ENCODE measurements around the gene ZHX3. TPM values are rescaled to one million over a fixed set of nuclear protein-coding genes. Genes with fewer than 3 reads are reported as not detected.

Gene ZHX3
- total and polyA plus RNA-seq, 9 of the 15 experiments (the other 6 are each of a cell fraction or from before 2014, with no cell fraction given): 0.80 to 14.6 (median 4.9) TPM

DNA sequence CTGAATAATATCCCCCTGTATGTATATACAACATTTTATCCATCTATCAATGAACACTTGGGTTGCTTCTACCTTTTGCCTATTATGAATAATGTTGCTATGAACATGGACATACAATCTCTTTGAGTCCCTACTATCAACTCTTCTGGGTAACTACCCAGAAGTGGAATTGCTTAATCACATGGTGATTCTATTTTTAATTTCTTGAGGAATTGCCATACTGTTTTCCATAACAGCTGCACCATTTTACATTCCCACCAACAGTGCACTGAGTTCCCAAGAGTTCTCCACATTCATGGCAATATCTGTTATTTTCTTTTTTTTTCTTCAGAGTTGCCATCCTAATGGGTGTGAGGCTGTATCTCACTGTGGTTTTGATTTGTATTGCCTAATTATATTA lies 88.3 kb downstream of the ZHX3 start:
- no peak overlapping the region for H3K4me2 ChIP-seq (ENCODE audit: insufficient read depth, low read length)
- H3K4me1 ChIP-seq (replicated peaks in 1 of 2; ENCODE audit: control insufficient read depth in 2 of 2, insufficient read depth in 2 of 2, low read length in 2 of 2): peaks cover 3 to 4% of the 10 kb centered on the region in 2 experiments; a peak in 4 of 5 replicates
- no peaks in the 10 kb centered on the region for H3K9me1 ChIP-seq (ENCODE audit: control insufficient read depth, insufficient read depth, low read length)
- FAIRE-seq: no peak
- ATAC-seq: no peak
- CTCF ChIA-PET (ENCODE audit: low intra/inter-chr PET ratio): no interaction called here
- POLR2A ChIA-PET: no interaction called here
- no peaks in the 10 kb centered on the region for H3K9me3 ChIP-seq (replicated peaks; ENCODE audit: control insufficient read depth, insufficient read depth, low read depth, low read length)
- H3K79me2 ChIP-seq (ENCODE audit: control insufficient read depth, insufficient read depth, low read length): no peaks in the 10 kb centered on the region
- H3K27ac ChIP-seq (ENCODE audit: extremely low read depth, low read depth, low read length): no peak overlapping the region
- no peak overlapping the region for H3K4me3 ChIP-seq
- H3K9ac ChIP-seq (ENCODE audit: insufficient read depth in 1 of 2, low read depth in 2 of 2, low read length in 2 of 2): no peak overlapping the region
- no peaks in the 10 kb centered on the region for H3K36me3 ChIP-seq (ENCODE audit: control insufficient read depth, insufficient read depth, low read length)
- in situ Hi-C loops (cut with MboI): no loop called here
- DNase-seq (ENCODE audit: extremely low read depth in 1 of 4, low spot score in 3 of 4): no peak
- H4K20me1 ChIP-seq (replicated peaks; ENCODE audit: control insufficient read depth, insufficient read depth, low read length): 0 out of 2 replicates have a peak, but pooled peaks cover 3% of the 10 kb centered on the region
- TF ChIP-seq KAT7 (CRISPR knock-in tag; IDR thresholded peaks at IDR 0.05; ENCODE audit: borderline replicate concordance): no peak
- no peak for TF ChIP-seq ZNF780A (CRISPR knock-in tag; IDR thresholded peaks at IDR 0.05)
- TF ChIP-seq THRAP3 (IDR thresholded peaks at IDR 0.05; ENCODE audit: borderline replicate concordance): no peak
- TF ChIP-seq, protein P1, sequence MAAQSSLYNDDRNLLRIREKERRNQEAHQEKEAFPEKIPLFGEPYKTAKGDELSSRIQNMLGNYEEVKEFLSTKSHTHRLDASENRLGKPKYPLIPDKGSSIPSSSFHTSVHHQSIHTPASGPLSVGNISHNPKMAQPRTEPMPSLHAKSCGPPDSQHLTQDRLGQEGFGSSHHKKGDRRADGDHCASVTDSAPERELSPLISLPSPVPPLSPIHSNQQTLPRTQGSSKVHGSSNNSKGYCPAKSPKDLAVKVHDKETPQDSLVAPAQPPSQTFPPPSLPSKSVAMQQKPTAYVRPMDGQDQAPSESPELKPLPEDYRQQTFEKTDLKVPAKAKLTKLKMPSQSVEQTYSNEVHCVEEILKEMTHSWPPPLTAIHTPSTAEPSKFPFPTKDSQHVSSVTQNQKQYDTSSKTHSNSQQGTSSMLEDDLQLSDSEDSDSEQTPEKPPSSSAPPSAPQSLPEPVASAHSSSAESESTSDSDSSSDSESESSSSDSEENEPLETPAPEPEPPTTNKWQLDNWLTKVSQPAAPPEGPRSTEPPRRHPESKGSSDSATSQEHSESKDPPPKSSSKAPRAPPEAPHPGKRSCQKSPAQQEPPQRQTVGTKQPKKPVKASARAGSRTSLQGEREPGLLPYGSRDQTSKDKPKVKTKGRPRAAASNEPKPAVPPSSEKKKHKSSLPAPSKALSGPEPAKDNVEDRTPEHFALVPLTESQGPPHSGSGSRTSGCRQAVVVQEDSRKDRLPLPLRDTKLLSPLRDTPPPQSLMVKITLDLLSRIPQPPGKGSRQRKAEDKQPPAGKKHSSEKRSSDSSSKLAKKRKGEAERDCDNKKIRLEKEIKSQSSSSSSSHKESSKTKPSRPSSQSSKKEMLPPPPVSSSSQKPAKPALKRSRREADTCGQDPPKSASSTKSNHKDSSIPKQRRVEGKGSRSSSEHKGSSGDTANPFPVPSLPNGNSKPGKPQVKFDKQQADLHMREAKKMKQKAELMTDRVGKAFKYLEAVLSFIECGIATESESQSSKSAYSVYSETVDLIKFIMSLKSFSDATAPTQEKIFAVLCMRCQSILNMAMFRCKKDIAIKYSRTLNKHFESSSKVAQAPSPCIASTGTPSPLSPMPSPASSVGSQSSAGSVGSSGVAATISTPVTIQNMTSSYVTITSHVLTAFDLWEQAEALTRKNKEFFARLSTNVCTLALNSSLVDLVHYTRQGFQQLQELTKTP (IDR thresholded peaks at IDR 0.05; ENCODE audit: low read depth in 1 of 2, partially characterized antibody in 2 of 2): no peak
- no peak for TF ChIP-seq KLF16 (IDR thresholded peaks at IDR 0.05)
- no peak for TF ChIP-seq MCM3 (IDR thresholded peaks at IDR 0.05)
- no peak for TF ChIP-seq ZNF717 (CRISPR knock-in tag; IDR thresholded peaks at IDR 0.05)
- TF ChIP-seq, protein P2, sequence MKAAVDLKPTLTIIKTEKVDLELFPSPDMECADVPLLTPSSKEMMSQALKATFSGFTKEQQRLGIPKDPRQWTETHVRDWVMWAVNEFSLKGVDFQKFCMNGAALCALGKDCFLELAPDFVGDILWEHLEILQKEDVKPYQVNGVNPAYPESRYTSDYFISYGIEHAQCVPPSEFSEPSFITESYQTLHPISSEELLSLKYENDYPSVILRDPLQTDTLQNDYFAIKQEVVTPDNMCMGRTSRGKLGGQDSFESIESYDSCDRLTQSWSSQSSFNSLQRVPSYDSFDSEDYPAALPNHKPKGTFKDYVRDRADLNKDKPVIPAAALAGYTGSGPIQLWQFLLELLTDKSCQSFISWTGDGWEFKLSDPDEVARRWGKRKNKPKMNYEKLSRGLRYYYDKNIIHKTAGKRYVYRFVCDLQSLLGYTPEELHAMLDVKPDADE (conservative IDR thresholded peaks at IDR 0.05; ENCODE audit: control insufficient read depth, low read depth, low read length): no peak
- no peak for TF ChIP-seq SAFB (IDR thresholded peaks at IDR 0.05; ENCODE audit: borderline replicate concordance, low read depth, low read length)
- no peak for TF ChIP-seq KDM4B (IDR thresholded peaks at IDR 0.05; ENCODE audit: borderline replicate concordance in 2 of 2, low read depth in 1 of 2)
- TF ChIP-seq CEBPG (CRISPR knock-in tag; IDR thresholded peaks at IDR 0.05): no peak
- no peak for TF ChIP-seq CEBPG (tag; conservative IDR thresholded peaks at IDR 0.05 in 1 of 2, IDR thresholded peaks at IDR 0.05 in 1 of 2)
- no peak for TF ChIP-seq ZNF239 (CRISPR knock-in tag; IDR thresholded peaks at IDR 0.05)
- TF ChIP-seq ZFP36 (IDR thresholded peaks at IDR 0.05; ENCODE audit: low read depth, low read length, partially characterized antibody): no peak
- TF ChIP-seq MLLT1 (IDR thresholded peaks at IDR 0.05): no peak
- no peak for TF ChIP-seq PTTG1 (tag; IDR thresholded peaks at IDR 0.05; ENCODE audit: low read depth)
- no peak overlapping the region for H2AFZ ChIP-seq (ENCODE audit: low read depth, low read length)
- intact Hi-C loops (cut with micrococcal nuclease): no loop called here
- no peaks in the 10 kb centered on the region for H3K27me3 ChIP-seq (ENCODE audit: control insufficient read depth in 2 of 2, insufficient read depth in 2 of 2, low read length in 2 of 2)
- BruUV-seq (replicated peaks): no TSS peak
